D721Med (cell line): ENCODE results near the gene SLCO3A1.
"Not testable (repeated sequence)": the region's sequence is repeated elsewhere in the genome, so short reads cannot be mapped to it uniquely, and the experiment has no call there.

ENCODE experiments used
- DNase-seq: peaks from one replicate; pipeline ENCODE4 v3.0.0; 2011; ENCODE audit warnings: low spot score; ENCODE audit not compliant: insufficient read length
- FAIRE-seq: peaks from 2 replicates; lab custom pipeline; 2011; peaks lifted over from hg19 to GRCh38; lab: Jason Lieb, UNC
- CTCF ChIP-seq: IDR thresholded peaks from 2 replicates; pipeline ENCODE4 v1.5.1; 2012; ENCODE audit warnings: mild to moderate bottlenecking, control low read depth; ENCODE audit not compliant: insufficient read depth; ENCODE audit errors: missing control alignments

Gene SLCO3A1

GRCh38 chr15:92068121-92068520 lies 214.6 kb downstream of the SLCO3A1 start:
- TF ChIP-seq CTCF, result no peak
- no peak for FAIRE-seq
- DNase-seq, result no peak

- no peak for FAIRE-seq
- no peak for TF ChIP-seq CTCF
- no peak for DNase-seq
These were observed 216.1 kb downstream of the SLCO3A1 start for GRCh38 chr15:92069308-92070250.

GRCh38 chr15:92070251-92070650 lies 216.7 kb downstream of the SLCO3A1 start:
- not testable (repeated sequence) for DNase-seq, FAIRE-seq

GRCh38 chr15:92071045-92071634 lies 217.6 kb downstream of the SLCO3A1 start:
- no peak for FAIRE-seq
- no peak for TF ChIP-seq CTCF
- no peak for DNase-seq

- FAIRE-seq (no peak), DNase-seq (no peak)
- no peak for TF ChIP-seq CTCF
These were observed 219.7 kb downstream of the SLCO3A1 start for GRCh38 chr15:92073044-92073785.

- no peak for TF ChIP-seq CTCF
- FAIRE-seq (no peak), DNase-seq (no peak)
These were observed 220.6 kb downstream of the SLCO3A1 start for GRCh38 chr15:92074101-92074500.

- TF ChIP-seq CTCF, result no peak
- DNase-seq (no peak), FAIRE-seq (no peak)
These were observed 221.1 kb downstream of the SLCO3A1 start for GRCh38 chr15:92074646-92075045.
